Measurements from ENCODE around the gene WFDC1. TPM values are rescaled to one million over a fixed set of nuclear protein-coding genes. Genes with fewer than 3 reads are reported as not detected.

Gene WFDC1
- total RNA-seq, 2 donors from 2014 or later, result 0.15 TPM; not detected in 1

GRCh38 chr16:84371553-84371865 is 76.8 kb downstream of the WFDC1 start:
- Histone ChIP-seq H3K4me1 (ENCODE audit: control insufficient read depth, insufficient read depth, low read length) (no peaks in the 10 kb centered on the region), H3K4me3 (ENCODE audit: low read length) (no peak overlapping the region), H3K36me3 (ENCODE audit: control insufficient read depth, insufficient read depth, low read length) (no peaks in the 10 kb centered on the region), H3K27ac (ENCODE audit: low read depth, low read length) (no peak overlapping the region), H3K9me3 (ENCODE audit: control insufficient read depth, low read length) (no peaks in the 10 kb centered on the region), H3K27me3 (ENCODE audit: control insufficient read depth, insufficient read depth, low read length, poor library complexity, severe bottlenecking) (peaks cover 57% of the 10 kb centered on the region), H3K9ac (ENCODE audit: extremely low read depth, low read length, poor library complexity, severe bottlenecking) (no peak overlapping the region)
- no peak for TF ChIP-seq CTCF (conservative IDR thresholded peaks at IDR 0.05)
- no peak for DNase-seq
- H3K9me3 Mint-ChIP-seq, result no peaks in the 10 kb centered on the region
- no peak overlapping the region for H3K4me3 Mint-ChIP-seq
- no peak overlapping the region for H3K27ac Mint-ChIP-seq
- no peaks in the 10 kb centered on the region for H3K36me3 Mint-ChIP-seq (ENCODE audit: low read depth)
- 83 to 86% methylated on average over 1 to 4 of the region's 4 CpGs for WGBS, 2 experiments (ENCODE audit: insufficient coverage in 1 of 2, insufficient read length in 1 of 2)
- H3K4me1 Mint-ChIP-seq, result peaks cover 5% of the 10 kb centered on the region
- peaks cover 39% of the 10 kb centered on the region for H3K27me3 Mint-ChIP-seq (ENCODE audit: insufficient read depth)

DNA sequence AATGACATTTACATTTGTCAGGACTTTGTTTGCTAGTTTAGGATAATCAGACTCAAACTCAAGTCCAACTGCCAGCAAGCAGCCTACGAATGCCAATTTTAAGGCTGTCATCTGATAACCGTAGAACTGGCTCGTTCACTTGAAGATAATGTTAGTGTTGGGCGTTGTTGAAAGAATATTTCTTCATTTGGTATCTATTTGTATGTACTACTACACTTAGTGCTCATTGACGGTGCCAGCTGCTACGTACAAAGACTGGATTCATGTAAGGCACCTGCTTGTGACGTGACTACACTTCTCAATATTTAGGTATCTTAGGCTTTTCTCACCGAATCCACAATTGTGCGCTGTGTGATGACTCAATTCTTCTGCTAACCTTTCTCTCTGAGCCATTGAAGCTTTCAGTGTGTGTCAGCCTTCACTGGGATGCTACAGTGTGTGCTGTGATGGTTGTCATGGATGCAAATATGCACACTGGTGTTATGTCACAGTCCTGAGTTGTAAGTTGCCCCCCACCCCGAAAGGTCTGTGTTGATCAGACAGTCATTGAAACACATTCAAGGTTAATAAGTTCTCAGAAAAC is 79.3 kb downstream of the WFDC1 start:
- DNase-seq, result no peak
- H3K9me3 ChIP-seq (ENCODE audit: control insufficient read depth, low read length), result no peaks in the 10 kb centered on the region
- H3K4me3 ChIP-seq (ENCODE audit: low read length), result no peak overlapping the region
- no peak overlapping the region for H3K9ac ChIP-seq (ENCODE audit: extremely low read depth, low read length, poor library complexity, severe bottlenecking)
- no peaks in the 10 kb centered on the region for H3K4me1 ChIP-seq (ENCODE audit: control insufficient read depth, insufficient read depth, low read length)
- Mint-ChIP-seq H3K36me3 (ENCODE audit: low read depth) (no peaks in the 10 kb centered on the region), H3K9me3 (no peaks in the 10 kb centered on the region), H3K4me1 (peaks cover 5% of the 10 kb centered on the region), H3K27me3 (ENCODE audit: insufficient read depth) (peaks cover 23% of the 10 kb centered on the region), H3K4me3 (no peak overlapping the region), H3K27ac (no peak overlapping the region)
- no peaks in the 10 kb centered on the region for H3K36me3 ChIP-seq (ENCODE audit: control insufficient read depth, insufficient read depth, low read length)
- peaks cover 32% of the 10 kb centered on the region for H3K27me3 ChIP-seq (ENCODE audit: control insufficient read depth, insufficient read depth, low read length, poor library complexity, severe bottlenecking)
- no peak for TF ChIP-seq CTCF (conservative IDR thresholded peaks at IDR 0.05)
- WGBS, 2 experiments (ENCODE audit: insufficient coverage in 1 of 2, insufficient read length in 1 of 2), result 74 to 85% methylated on average over 9 to 10 of the region's 10 CpGs
- no peak overlapping the region for H3K27ac ChIP-seq (ENCODE audit: low read depth, low read length)

DNA sequence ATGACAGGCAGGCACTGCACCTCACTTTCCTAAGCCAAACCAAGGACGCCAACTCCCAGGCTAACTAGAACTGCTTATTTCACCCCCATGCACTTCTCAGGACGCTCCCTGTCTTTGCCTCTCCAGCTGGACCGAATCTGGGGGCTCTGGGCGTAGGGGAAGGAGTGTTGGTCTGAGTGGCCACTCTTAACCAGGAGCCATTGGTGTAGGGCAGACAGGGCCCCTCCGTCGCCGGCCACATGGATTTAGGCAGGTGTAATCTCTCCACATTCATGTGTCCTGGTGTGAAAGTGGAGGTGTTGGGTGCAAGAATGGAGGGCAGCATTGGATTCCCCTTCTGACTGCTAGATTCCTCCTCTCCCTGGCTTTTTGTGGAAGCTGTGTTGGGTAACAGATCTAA is 83.4 kb downstream of the WFDC1 start:
- 40 to 87% methylated on average over 1 to 7 of the region's 7 CpGs for WGBS, 2 experiments (ENCODE audit: insufficient coverage in 1 of 2, insufficient read length in 1 of 2)

More for the DNA sequence above, 83.4 kb downstream of the WFDC1 start:
- no peak overlapping the region for H3K27ac Mint-ChIP-seq
- no peaks in the 10 kb centered on the region for H3K9me3 ChIP-seq (ENCODE audit: control insufficient read depth, low read length)
- no peaks in the 10 kb centered on the region for H3K4me1 ChIP-seq (ENCODE audit: control insufficient read depth, insufficient read depth, low read length)
- H3K36me3 ChIP-seq (ENCODE audit: control insufficient read depth, insufficient read depth, low read length), result no peaks in the 10 kb centered on the region
- H3K27me3 ChIP-seq (ENCODE audit: control insufficient read depth, insufficient read depth, low read length, poor library complexity, severe bottlenecking), result no peaks in the 10 kb centered on the region
- no peaks in the 10 kb centered on the region for H3K36me3 Mint-ChIP-seq (ENCODE audit: low read depth)
- no peak for DNase-seq
- H3K9ac ChIP-seq (ENCODE audit: extremely low read depth, low read length, poor library complexity, severe bottlenecking), result no peak overlapping the region
- peaks cover 7% of the 10 kb centered on the region for H3K4me1 Mint-ChIP-seq
- TF ChIP-seq CTCF (conservative IDR thresholded peaks at IDR 0.05), result no peak
- H3K27ac ChIP-seq (ENCODE audit: low read depth, low read length), result peak overlapping the region; percentile 16
- H3K27me3 Mint-ChIP-seq (ENCODE audit: insufficient read depth), result peaks cover 2% of the 10 kb centered on the region
- H3K4me3 ChIP-seq (ENCODE audit: low read length), result no peak overlapping the region
- no peak overlapping the region for H3K4me3 Mint-ChIP-seq
- H3K9me3 Mint-ChIP-seq, result peaks cover 3% of the 10 kb centered on the region

All from endodermal cell (in vitro differentiated cells).